K562 (cell line): ENCODE data around the gene GLB1L2. TPM values are rescaled to one million over a fixed set of nuclear protein-coding genes. Genes with fewer than 3 reads are reported as not detected.

ENCODE experiments used
- ATAC-seq: fragments of 200-7000 bp; cut with Tn5 transposase; 3 replicates; pipeline ENCODE4 v1.9.1; 2020; ENCODE audit warnings: moderate library complexity
- BruUV-seq: library from RNA; stranded (reverse); fragments of 400-500 nt; replicated peaks from 2 replicates; lab custom pipeline; 2021; lab: Mats Ljungman, UMichigan
- CTCF ChIA-PET: fragments of 300-600 bp; formaldehyde crosslinking; extraction: SDS; loops from one replicate; lab custom pipeline; 2021; ENCODE audit warnings: low intra/inter-chr PET ratio; lab: Yijun Ruan, JAX
- POLR2A ChIA-PET: fragments of 300-600, 350-650 bp; sonication (Branson Sonifier 250); formaldehyde crosslinking; extraction: SDS; loops from one replicate; lab custom pipeline; 2021; ENCODE audit warnings: antibody characterized with exemption, inconsistent platforms; lab: Yijun Ruan, JAX
- DNase-seq, 4 experiments: peaks; one replicate each; pipeline versions ENCODE4 v3.0.0 to v3.0.0-alpha.2; 2011 to 2018; ENCODE audit warnings: low spot score in 3 of 4, mixed read lengths in 3 of 4; ENCODE audit errors: extremely low read depth in 1 of 4
- FAIRE-seq: peaks from 2 replicates; lab custom pipeline; 2011; peaks lifted over from hg19 to GRCh38; lab: Jason Lieb, UNC
- H2AFZ ChIP-seq: 2 replicates; pipeline ENCODE4 v1.6.0; 2011; ENCODE audit warnings: low read depth, low read length, control low read depth, inconsistent platforms
- H3K27ac ChIP-seq: fragments of 200-600 bp; 3 replicates; pipeline ENCODE4 v1.8.0; 2011; ENCODE audit warnings: low read depth, mild to moderate bottlenecking, control low read depth, inconsistent platforms, low read length, moderate library complexity, mixed read lengths; ENCODE audit errors: extremely low read depth
- H3K27me3 ChIP-seq, 2 experiments: fragments of 300-600 bp in 1 of 2; 2 replicates in 1 of 2; 3 replicates in 1 of 2; pipeline versions ENCODE4 v1.6.0 to v1.8.0; 2011; ENCODE audit warnings: inconsistent platforms in 2 of 2, low read length in 2 of 2, mild to moderate bottlenecking in 1 of 2, mixed read lengths in 1 of 2, moderate library complexity in 1 of 2; ENCODE audit not compliant: control insufficient read depth in 2 of 2, insufficient read depth in 2 of 2
- H3K36me3 ChIP-seq: fragments of 300-600 bp; 3 replicates; pipeline ENCODE4 v1.8.0; 2011; ENCODE audit warnings: mild to moderate bottlenecking, low read length, inconsistent platforms; ENCODE audit not compliant: control insufficient read depth, insufficient read depth
- H3K4me1 ChIP-seq, 2 experiments: fragments of 200-600 bp in 1 of 2; replicated peaks in 1 of 2; 2 replicates in 1 of 2; 3 replicates in 1 of 2; pipeline versions ENCODE4 v1.5.1 to v1.8.0; 2011; ENCODE audit warnings: inconsistent platforms in 2 of 2, low read length in 2 of 2, mild to moderate bottlenecking in 1 of 2, mixed read lengths in 1 of 2, moderate library complexity in 1 of 2; ENCODE audit not compliant: control insufficient read depth in 2 of 2, insufficient read depth in 2 of 2
- H3K4me2 ChIP-seq: 2 replicates; pipeline ENCODE4 v1.6.1; 2011; ENCODE audit warnings: low read length, control low read depth, inconsistent platforms, mixed read lengths; ENCODE audit not compliant: insufficient read depth
- H3K4me3 ChIP-seq: fragments of 200-600 bp; sonication (generic), shearing (Covaris generic); 2 replicates; pipeline ENCODE4 v1.5.1; 2016; ENCODE audit warnings: control low read depth, inconsistent platforms
- H3K79me2 ChIP-seq: fragments of 200-600 bp; 3 replicates; pipeline ENCODE4 v1.8.0; 2011; ENCODE audit warnings: low read length, inconsistent platforms; ENCODE audit not compliant: control insufficient read depth, insufficient read depth
- H3K9ac ChIP-seq, 2 experiments: 2 replicates each; pipeline versions ENCODE4 v1.6.0 to v1.6.1; 2011; ENCODE audit warnings: low read depth in 2 of 2, low read length in 2 of 2, control low read depth in 1 of 2, inconsistent platforms in 1 of 2, mild to moderate bottlenecking in 1 of 2, mixed read lengths in 1 of 2; ENCODE audit not compliant: insufficient read depth in 1 of 2
- H3K9me1 ChIP-seq: one replicate; pipeline ENCODE4 v1.6.0; 2011; ENCODE audit warnings: inconsistent platforms, mild to moderate bottlenecking, low read length, moderate library complexity; ENCODE audit not compliant: control insufficient read depth, insufficient read depth
- H3K9me3 ChIP-seq: replicated peaks from 2 replicates; pipeline ENCODE4 v1.5.1; 2011; ENCODE audit warnings: low read depth, low read length, inconsistent platforms; ENCODE audit not compliant: control insufficient read depth, insufficient read depth
- H4K20me1 ChIP-seq: replicated peaks from 2 replicates; pipeline ENCODE4 v1.6.1; 2011; ENCODE audit warnings: low read length, inconsistent platforms, mixed read lengths; ENCODE audit not compliant: control insufficient read depth, insufficient read depth
- ASH1L ChIP-seq: fragments of 450-650 bp; IDR thresholded peaks from 2 replicates; pipeline ENCODE4 v1.6.1; 2018; ENCODE audit warnings: borderline replicate concordance, mild to moderate bottlenecking, low read depth; ENCODE audit not compliant: partially characterized antibody
- EZH2 ChIP-seq: IDR thresholded peaks from 2 replicates; pipeline ENCODE4 v1.6.1; 2012; ENCODE audit warnings: low read depth, mild to moderate bottlenecking, inconsistent platforms, low read length, borderline replicate concordance
- IRF9 ChIP-seq: fragments of 450-650 bp; IDR thresholded peaks from 2 replicates; pipeline ENCODE4 v1.6.1; 2016; ENCODE audit warnings: missing biosample characterization, missing genetic modification characterization
- KLF16 ChIP-seq: IDR thresholded peaks from 2 replicates; pipeline ENCODE4 v1.6.1; 2016; ENCODE audit warnings: antibody characterized with exemption
- L3MBTL2 ChIP-seq: fragments of 450-650 bp; IDR thresholded peaks from 2 replicates; pipeline ENCODE4 v1.6.1; 2016; ENCODE audit warnings: mild to moderate bottlenecking, moderate library complexity
- MEF2A ChIP-seq: IDR thresholded peaks from 2 replicates; pipeline ENCODE4 v1.6.1; 2011; ENCODE audit warnings: low read depth, mild to moderate bottlenecking, low read length, moderate library complexity; ENCODE audit not compliant: control insufficient read depth
- PML ChIP-seq: IDR thresholded peaks from 2 replicates; pipeline ENCODE4 v1.6.1; 2012; ENCODE audit warnings: low read length, inconsistent platforms
- PURB ChIP-seq: sonication (generic); formaldehyde crosslinking; IDR thresholded peaks from 2 replicates; pipeline ENCODE4 v1.9.0; 2021; ENCODE audit warnings: low read depth, mild to moderate bottlenecking, missing genetic modification reagents
- SIX5 ChIP-seq, 2 experiments: IDR thresholded peaks; 2 replicates each; pipeline ENCODE4 v1.6.1; 2011; ENCODE audit warnings: low read length in 2 of 2, borderline replicate concordance in 1 of 2, low read depth in 1 of 2, mild to moderate bottlenecking in 1 of 2, moderate library complexity in 1 of 2; ENCODE audit not compliant: insufficient read depth in 1 of 2
- TEAD1 ChIP-seq, 2 experiments: fragments of 450-650 bp in 1 of 2; sonication (generic) in 1 of 2; formaldehyde crosslinking; IDR thresholded peaks; 2 replicates each; pipeline versions ENCODE4 v1.4.0 to v1.8.0; 2020 to 2022; ENCODE audit warnings: mild to moderate bottlenecking in 2 of 2, missing genetic modification reagents in 1 of 2
- ZNF318 ChIP-seq, 2 experiments: fragments of 450-650 bp; IDR thresholded peaks; 2 replicates each; pipeline ENCODE4 v1.6.1; 2016; ENCODE audit warnings: mild to moderate bottlenecking in 2 of 2, borderline replicate concordance in 1 of 2, low read depth in 1 of 2, moderate library complexity in 1 of 2
- ZNF707 ChIP-seq: fragments of 250-450 bp; sonication (Bioruptor Pico); conservative IDR thresholded peaks from 2 replicates; pipeline ENCODE4 v1.8.0; 2022; ENCODE audit warnings: inconsistent platforms, mild to moderate bottlenecking, moderate library complexity
- WGBS: fragments of 100-300 bp; shearing (Covaris generic); methylation state at CpG from one replicate; pipeline ENCODE4 v1.1.6; 2016; ENCODE audit warnings: low coverage, mixed read lengths; ENCODE audit not compliant: insufficient coverage; ENCODE audit errors: missing lambda C conversion rate; 5-methylcytosine and 5-hydroxymethylcytosine counted together
- in situ Hi-C: fragments of 300-500 bp; cut with MboI; formaldehyde crosslinking; loops from 4 replicates; pipeline ENCODE4 v1.15.0; 2018; ENCODE audit warnings: inconsistent platforms, mixed read lengths
- intact Hi-C: fragments of 100-400 bp; cut with micrococcal nuclease; formaldehyde crosslinking; loops from 2 replicates; pipeline ENCODE4 v1.14.2; 2022
- polyA plus RNA-seq, 8 experiments: library from polyadenylated mRNA; depleted of rRNA in 4 of 8; stranded (reverse) in 5 of 8; unstranded in 3 of 8; fragments of >200 nt; fragmentation: Nextera tagmentation in 2 of 8; fragmentation: Illumina TruSeq in 1 of 8; extraction: Ambion mirVana in 2 of 8; extraction: Trizol in 1 of 8; gene quantifications; 2 replicates each; pipeline versions ENCODE4 v1.2.1 to v1.2.3, GENCODE V29; 2011 to 2014; ENCODE audit warnings: inconsistent platforms in 1 of 8, missing spikeins in 1 of 8
- total RNA-seq, 7 experiments: library from RNA; depleted of rRNA in 6 of 7; stranded (reverse); fragments of >200 nt in 6 of 7; fragmentation: Illumina TruSeq in 2 of 7; extraction: Trizol in 2 of 7; gene quantifications; 2 replicates each; pipeline versions ENCODE4 v1.2.1 to v1.2.3, GENCODE V29; 2011 to 2021; ENCODE audit warnings: low replicate concordance in 1 of 7

The GLB1L2 gene
- total and polyA plus RNA-seq, 9 of the 15 experiments (the other 6 are each of a cell fraction or from before 2014, with no cell fraction given): 0.84 to 21.4 (median 13.8) TPM

- Histone ChIP-seq H3K9ac (no peak overlapping the region), H3K36me3 (no peaks in the 10 kb centered on the region), H3K9me3 (no peaks in the 10 kb centered on the region), H3K4me2 (no peak overlapping the region), H3K27me3 (peaks cover 4 to 5% of the 10 kb centered on the region in 2 experiments; a peak in 3 of 5 replicates), H3K4me3 (no peak overlapping the region), H3K27ac (no peak overlapping the region), H3K4me1 (peaks cover 6 to 8% of the 10 kb centered on the region in 2 experiments; a peak in 3 of 5 replicates), H3K79me2 (0 out of 3 replicates have a peak, but pooled peaks cover 2% of the 10 kb centered on the region), H4K20me1 (no peaks in the 10 kb centered on the region), H2AFZ (no peak overlapping the region), H3K9me1 (no peaks in the 10 kb centered on the region)
- intact Hi-C loops (no loop called here), in situ Hi-C loops (no loop called here)
- ChIA-PET POLR2A (no interaction called here), CTCF (no interaction called here)
- DNase-seq: no peak
- 77% methylated on average over 10 of the region's 10 CpGs for WGBS
- BruUV-seq: no TSS peak
- FAIRE-seq: no peak
- no peak for ATAC-seq
- TF ChIP-seq KLF16 (no peak), ASH1L (no peak), EZH2 (no peak), SIX5 (IDR thresholded peaks at IDR 0.05; ENCODE audit: borderline replicate concordance in 1 of 2, insufficient read depth in 1 of 2, low read depth in 1 of 2, low read length in 2 of 2) (no peak), MEF2A (no peak), PML (no peak), TEAD1 (CRISPR knock-in tag; IDR thresholded peaks at IDR 0.05) (no peak), L3MBTL2 (no peak), ZNF318 (IDR thresholded peaks at IDR 0.05; ENCODE audit: borderline replicate concordance in 1 of 2, low read depth in 1 of 2) (no peak), ZNF707 (CRISPR knock-in tag) (no peak), IRF9 (tag) (no peak), PURB (CRISPR knock-in tag) (no peak)
Measured at GRCh38 chr11:134334796-134335571, 3.2 kb downstream of the GLB1L2 start.
